Measurements from ENCODE around the gene PDIK1L. TPM values are rescaled to one million over a fixed set of nuclear protein-coding genes. Genes with fewer than 3 reads are reported as not detected.

Gene PDIK1L
- total RNA-seq, 1 donor from 2014 or later = 6.8 TPM

DNA sequence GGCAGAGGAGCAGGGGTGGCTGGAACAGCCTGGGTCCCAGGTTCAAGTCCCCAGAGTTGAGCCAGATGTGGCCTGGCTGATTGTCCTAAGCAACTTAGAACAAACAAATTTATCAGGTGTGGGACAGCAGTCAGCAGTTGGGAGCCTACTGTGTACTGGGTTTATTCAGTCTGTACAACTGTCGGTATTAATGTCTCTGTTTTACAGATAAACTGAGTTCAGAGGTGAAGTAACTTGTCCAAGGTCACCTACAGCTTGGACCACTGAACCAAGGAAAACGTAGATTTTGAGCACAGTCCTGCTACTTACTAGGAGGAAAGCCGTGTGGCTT lies 29.6 kb upstream of the PDIK1L start:
- peaks cover 21% of the 10 kb centered on the region for H3K27me3 Mint-ChIP-seq (ENCODE audit: low read depth)
- no peak overlapping the region for H3K27ac Mint-ChIP-seq (ENCODE audit: unreplicated experiment)
- H3K36me3 Mint-ChIP-seq (ENCODE audit: low read depth) = no peaks in the 10 kb centered on the region
- H3K9me3 Mint-ChIP-seq (ENCODE audit: low read depth) = no peaks in the 10 kb centered on the region
- H3K4me1 Mint-ChIP-seq (ENCODE audit: low read depth) = no peaks in the 10 kb centered on the region
- no peak overlapping the region for H3K4me3 Mint-ChIP-seq (ENCODE audit: unreplicated experiment)
- TF ChIP-seq, protein P1, sequence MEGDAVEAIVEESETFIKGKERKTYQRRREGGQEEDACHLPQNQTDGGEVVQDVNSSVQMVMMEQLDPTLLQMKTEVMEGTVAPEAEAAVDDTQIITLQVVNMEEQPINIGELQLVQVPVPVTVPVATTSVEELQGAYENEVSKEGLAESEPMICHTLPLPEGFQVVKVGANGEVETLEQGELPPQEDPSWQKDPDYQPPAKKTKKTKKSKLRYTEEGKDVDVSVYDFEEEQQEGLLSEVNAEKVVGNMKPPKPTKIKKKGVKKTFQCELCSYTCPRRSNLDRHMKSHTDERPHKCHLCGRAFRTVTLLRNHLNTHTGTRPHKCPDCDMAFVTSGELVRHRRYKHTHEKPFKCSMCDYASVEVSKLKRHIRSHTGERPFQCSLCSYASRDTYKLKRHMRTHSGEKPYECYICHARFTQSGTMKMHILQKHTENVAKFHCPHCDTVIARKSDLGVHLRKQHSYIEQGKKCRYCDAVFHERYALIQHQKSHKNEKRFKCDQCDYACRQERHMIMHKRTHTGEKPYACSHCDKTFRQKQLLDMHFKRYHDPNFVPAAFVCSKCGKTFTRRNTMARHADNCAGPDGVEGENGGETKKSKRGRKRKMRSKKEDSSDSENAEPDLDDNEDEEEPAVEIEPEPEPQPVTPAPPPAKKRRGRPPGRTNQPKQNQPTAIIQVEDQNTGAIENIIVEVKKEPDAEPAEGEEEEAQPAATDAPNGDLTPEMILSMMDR (IDR thresholded peaks at IDR 0.05) = no peak
- no peak for DNase-seq (ENCODE audit: low spot score)

DNA sequence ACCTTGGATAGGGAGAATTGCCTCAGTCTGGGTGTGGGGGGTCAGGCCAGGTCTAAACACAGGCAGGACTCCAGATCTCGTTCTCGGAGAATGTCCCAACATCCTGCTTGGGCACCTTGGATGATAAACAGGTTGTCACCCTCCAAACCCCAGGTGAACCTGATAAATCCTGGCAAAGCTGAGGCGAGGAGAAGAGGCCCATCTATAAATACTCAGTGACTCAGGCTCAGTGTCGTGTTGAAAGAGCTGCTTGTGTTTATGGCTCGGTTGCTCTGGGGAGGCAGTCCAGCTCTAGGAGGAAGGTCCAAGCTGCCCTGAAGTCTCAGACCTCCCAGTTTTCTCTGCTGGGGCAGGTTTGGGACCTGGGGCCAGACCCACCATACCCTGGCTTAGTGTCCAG lies 28.4 kb upstream of the PDIK1L start:
- Mint-ChIP-seq H3K4me3 (ENCODE audit: unreplicated experiment) (no peak overlapping the region), H3K27me3 (ENCODE audit: low read depth) (peaks cover 21% of the 10 kb centered on the region), H3K9me3 (ENCODE audit: low read depth) (no peaks in the 10 kb centered on the region), H3K4me1 (ENCODE audit: low read depth) (no peaks in the 10 kb centered on the region), H3K36me3 (ENCODE audit: low read depth) (no peaks in the 10 kb centered on the region), H3K27ac (ENCODE audit: unreplicated experiment) (no peak overlapping the region)
- TF ChIP-seq, protein P1 (IDR thresholded peaks at IDR 0.05) = no peak
- DNase-seq (ENCODE audit: low spot score) = no peak

DNA sequence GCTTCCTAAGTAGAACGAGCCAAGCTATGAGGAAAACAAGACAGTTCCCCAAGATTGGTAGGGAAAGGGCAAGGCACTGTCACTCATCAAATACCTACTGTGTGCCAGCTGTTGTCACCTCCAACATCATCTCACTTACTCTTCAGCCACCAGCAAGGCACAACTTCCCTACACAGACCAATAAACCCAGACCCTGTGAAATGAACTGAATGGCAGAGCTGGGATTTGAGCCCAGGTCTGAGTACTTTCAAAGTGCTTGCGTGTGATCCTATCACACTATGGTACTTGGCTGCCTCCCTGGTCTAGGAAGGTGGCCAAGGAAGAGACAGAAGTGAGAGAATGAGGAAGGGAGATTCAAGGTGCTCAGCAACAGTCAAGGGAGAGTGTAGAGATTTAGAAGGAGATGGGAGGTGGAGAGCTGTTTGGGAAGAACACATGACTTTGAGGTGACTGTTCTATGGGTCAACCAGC lies 27.5 kb upstream of the PDIK1L start:
- no peak for DNase-seq (ENCODE audit: low spot score)
- Mint-ChIP-seq H3K4me3 (ENCODE audit: unreplicated experiment) (no peak overlapping the region), H3K27me3 (ENCODE audit: low read depth) (peaks cover 18% of the 10 kb centered on the region), H3K4me1 (ENCODE audit: low read depth) (no peaks in the 10 kb centered on the region), H3K9me3 (ENCODE audit: low read depth) (no peaks in the 10 kb centered on the region), H3K27ac (ENCODE audit: unreplicated experiment) (no peak overlapping the region), H3K36me3 (ENCODE audit: low read depth) (no peaks in the 10 kb centered on the region)
- TF ChIP-seq, protein P1 (IDR thresholded peaks at IDR 0.05) = no peak

DNA sequence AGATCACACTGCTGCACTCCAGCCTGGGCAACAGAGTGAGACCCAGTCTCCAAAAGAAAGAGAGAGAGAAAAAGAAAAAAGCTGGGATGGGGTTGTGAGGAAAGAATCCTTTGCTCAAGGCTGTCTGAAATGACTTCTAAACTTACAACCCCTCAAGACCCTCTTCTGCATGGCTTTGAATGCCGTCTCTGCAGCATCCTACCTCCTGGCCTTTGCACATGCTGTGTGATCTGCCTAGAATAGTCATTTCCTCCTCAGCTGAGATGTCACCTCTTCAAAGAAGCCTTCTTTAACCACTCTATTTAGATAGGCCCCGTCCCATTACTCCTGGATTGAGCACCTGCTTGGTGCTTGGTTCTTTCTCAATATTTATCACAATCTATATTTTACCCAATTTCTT lies 26.8 kb upstream of the PDIK1L start:
- Mint-ChIP-seq H3K4me3 (ENCODE audit: unreplicated experiment) (no peak overlapping the region), H3K36me3 (ENCODE audit: low read depth) (no peaks in the 10 kb centered on the region), H3K4me1 (ENCODE audit: low read depth) (no peaks in the 10 kb centered on the region), H3K9me3 (ENCODE audit: low read depth) (no peaks in the 10 kb centered on the region), H3K27me3 (ENCODE audit: low read depth) (peaks cover 18% of the 10 kb centered on the region), H3K27ac (ENCODE audit: unreplicated experiment) (no peak overlapping the region)
- DNase-seq (ENCODE audit: low spot score) = no peak
- TF ChIP-seq, protein P1 (IDR thresholded peaks at IDR 0.05) = no peak

GRCh38 chr1:26089125-26089524 lies 22.5 kb upstream of the PDIK1L start:
- H3K4me1 Mint-ChIP-seq (ENCODE audit: low read depth) = no peaks in the 10 kb centered on the region
- no peak for DNase-seq (ENCODE audit: low spot score)
- TF ChIP-seq, protein P1 (IDR thresholded peaks at IDR 0.05) = no peak
- H3K4me3 Mint-ChIP-seq (ENCODE audit: unreplicated experiment) = no peak overlapping the region
- H3K27ac Mint-ChIP-seq (ENCODE audit: unreplicated experiment) = no peak overlapping the region
- no peaks in the 10 kb centered on the region for H3K9me3 Mint-ChIP-seq (ENCODE audit: low read depth)
- peaks cover 18% of the 10 kb centered on the region for H3K27me3 Mint-ChIP-seq (ENCODE audit: low read depth)
- no peaks in the 10 kb centered on the region for H3K36me3 Mint-ChIP-seq (ENCODE audit: low read depth)

Measured in chondrocyte (in vitro differentiated cells).